SK-N-SH treated with all-trans-retinoic acid at 6 μM for 48 hours (cell line): ENCODE data around the gene NRARP.
A peak's percentile ranks its signal among the peaks of the same experiment; 100 is the strongest.

Experiments
- ATAC-seq: fragments of 200-7000 bp; cut with Tn5 transposase; 3 replicates; pipeline ENCODE4 v1.9.1; 2020; ENCODE audit warnings: mild to moderate bottlenecking, moderate library complexity
- ARNTL ChIP-seq: fragments of 450-650 bp; formaldehyde crosslinking; IDR thresholded peaks from 2 replicates; pipeline ENCODE4 v1.5.0; 2020; ENCODE audit warnings: low read depth, mild to moderate bottlenecking, moderate library complexity, borderline replicate concordance
- BACH2 ChIP-seq: fragments of 250-450 bp; sonication (Bioruptor Pico); IDR thresholded peaks from 2 replicates; pipeline ENCODE4 v1.9.0; 2021; ENCODE audit warnings: mild to moderate bottlenecking, borderline replicate concordance
- CSDC2 ChIP-seq: fragments of 250-450 bp; sonication (Bioruptor Pico); IDR thresholded peaks from 2 replicates; pipeline ENCODE4 v1.5.0; 2020; ENCODE audit warnings: mild to moderate bottlenecking, moderate library complexity
- ESRRG ChIP-seq: fragments of 250-450 bp; sonication (Bioruptor Pico); IDR thresholded peaks from 2 replicates; pipeline ENCODE4 v1.6.1; 2021; ENCODE audit warnings: mild to moderate bottlenecking
- GLIS3 ChIP-seq: fragments of 250-450 bp; sonication (Bioruptor Pico); IDR thresholded peaks from 2 replicates; pipeline ENCODE4 v1.5.0; 2020; ENCODE audit warnings: mild to moderate bottlenecking, moderate library complexity
- ISL1 ChIP-seq: fragments of 250-450 bp; sonication (Bioruptor Pico); IDR thresholded peaks from 2 replicates; pipeline ENCODE4 v2.1.2; 2022; ENCODE audit warnings: mild to moderate bottlenecking, moderate library complexity
- PPARA ChIP-seq: fragments of 250-450 bp; sonication (Bioruptor Pico); IDR thresholded peaks from 2 replicates; pipeline ENCODE4 v1.5.0; 2020; ENCODE audit warnings: mild to moderate bottlenecking, borderline replicate concordance
- RARB ChIP-seq: fragments of 250-450 bp; sonication (Bioruptor Pico); IDR thresholded peaks from 2 replicates; pipeline ENCODE4 v1.8.0; 2021; ENCODE audit warnings: mild to moderate bottlenecking, moderate library complexity
- SNAI2 ChIP-seq: fragments of 250-450 bp; sonication (Bioruptor Pico); IDR thresholded peaks from 2 replicates; pipeline ENCODE4 v1.5.0; 2020; ENCODE audit warnings: mild to moderate bottlenecking, moderate library complexity
- TCF4 ChIP-seq: fragments of 250-450 bp; sonication (Bioruptor Pico); IDR thresholded peaks from 2 replicates; pipeline ENCODE4 v1.8.0; 2021; ENCODE audit warnings: mild to moderate bottlenecking, moderate library complexity, borderline replicate concordance
- TOX ChIP-seq: fragments of 250-450 bp; sonication (Bioruptor Pico); IDR thresholded peaks from 2 replicates; pipeline ENCODE4 v1.8.0; 2021; ENCODE audit warnings: mild to moderate bottlenecking, moderate library complexity, borderline replicate concordance
- ZFP3 ChIP-seq: fragments of 250-450 bp; sonication (Bioruptor Pico); IDR thresholded peaks from 2 replicates; pipeline ENCODE4 v1.5.0; 2020; ENCODE audit warnings: mild to moderate bottlenecking, moderate library complexity
- ZFP30 ChIP-seq: fragments of 450-650 bp; formaldehyde crosslinking; IDR thresholded peaks from 2 replicates; pipeline ENCODE4 v1.5.0; 2022; ENCODE audit warnings: mild to moderate bottlenecking, moderate library complexity
- ZNF565 ChIP-seq: fragments of 450-650 bp; formaldehyde crosslinking; conservative IDR thresholded peaks from 2 replicates; pipeline ENCODE4 v1.5.0; 2020; ENCODE audit warnings: low read depth, mild to moderate bottlenecking, moderate library complexity
- ZNF70 ChIP-seq: fragments of 450-650 bp; formaldehyde crosslinking; IDR thresholded peaks from 2 replicates; pipeline ENCODE4 v1.5.0; 2020; ENCODE audit warnings: mild to moderate bottlenecking, moderate library complexity
- TF ChIP-seq, protein P1 (sequence below): fragments of 250-450 bp; sonication (Bioruptor Pico); IDR thresholded peaks from 2 replicates; pipeline ENCODE4 v1.5.1; 2021; ENCODE audit warnings: mild to moderate bottlenecking, moderate library complexity
- TF ChIP-seq, protein P2 (sequence below): fragments of 250-450 bp; sonication (Bioruptor Pico); IDR thresholded peaks from 2 replicates; pipeline ENCODE4 v1.8.0; 2020; ENCODE audit warnings: mild to moderate bottlenecking, moderate library complexity, borderline replicate concordance
- TF ChIP-seq, protein P3 (sequence below): fragments of 250-450 bp; sonication (Bioruptor Pico); IDR thresholded peaks from 2 replicates; pipeline ENCODE4 v1.8.0; 2021; ENCODE audit warnings: low read depth, mild to moderate bottlenecking, moderate library complexity, borderline replicate concordance
- TF ChIP-seq, protein P4 (sequence below): fragments of 250-450 bp; sonication (Bioruptor Pico); IDR thresholded peaks from 2 replicates; pipeline ENCODE4 v1.5.0; 2020; ENCODE audit warnings: mild to moderate bottlenecking, moderate library complexity
- TF ChIP-seq, protein P5 (sequence below): fragments of 250-450 bp; sonication (Bioruptor Pico); IDR thresholded peaks from 2 replicates; pipeline ENCODE4 v1.5.1; 2020; ENCODE audit warnings: low read depth, mild to moderate bottlenecking, moderate library complexity

Gene NRARP

DNA sequence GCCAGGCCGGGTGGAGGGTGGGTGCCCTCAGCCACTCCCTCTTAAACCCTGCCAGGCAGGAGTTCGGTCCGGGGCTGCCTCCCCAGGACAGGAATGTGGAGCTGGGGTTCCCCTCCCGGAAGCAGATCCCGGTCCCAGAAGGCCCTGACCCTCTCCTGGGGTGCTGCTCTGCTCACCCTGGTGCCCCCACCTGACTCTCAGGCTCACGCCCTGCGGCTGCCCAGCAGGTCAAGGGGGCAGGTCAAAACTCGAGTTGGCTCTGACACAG is 3.7 kb upstream of the NRARP start (continued):
- TF ChIP-seq, protein P1, sequence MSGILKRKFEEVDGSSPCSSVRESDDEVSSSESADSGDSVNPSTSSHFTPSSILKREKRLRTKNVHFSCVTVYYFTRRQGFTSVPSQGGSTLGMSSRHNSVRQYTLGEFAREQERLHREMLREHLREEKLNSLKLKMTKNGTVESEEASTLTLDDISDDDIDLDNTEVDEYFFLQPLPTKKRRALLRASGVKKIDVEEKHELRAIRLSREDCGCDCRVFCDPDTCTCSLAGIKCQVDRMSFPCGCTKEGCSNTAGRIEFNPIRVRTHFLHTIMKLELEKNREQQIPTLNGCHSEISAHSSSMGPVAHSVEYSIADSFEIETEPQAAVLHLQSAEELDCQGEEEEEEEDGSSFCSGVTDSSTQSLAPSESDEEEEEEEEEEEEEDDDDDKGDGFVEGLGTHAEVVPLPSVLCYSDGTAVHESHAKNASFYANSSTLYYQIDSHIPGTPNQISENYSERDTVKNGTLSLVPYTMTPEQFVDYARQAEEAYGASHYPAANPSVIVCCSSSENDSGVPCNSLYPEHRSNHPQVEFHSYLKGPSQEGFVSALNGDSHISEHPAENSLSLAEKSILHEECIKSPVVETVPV = no peak
- TF ChIP-seq, all 23 proteins: peak for 0

DNA sequence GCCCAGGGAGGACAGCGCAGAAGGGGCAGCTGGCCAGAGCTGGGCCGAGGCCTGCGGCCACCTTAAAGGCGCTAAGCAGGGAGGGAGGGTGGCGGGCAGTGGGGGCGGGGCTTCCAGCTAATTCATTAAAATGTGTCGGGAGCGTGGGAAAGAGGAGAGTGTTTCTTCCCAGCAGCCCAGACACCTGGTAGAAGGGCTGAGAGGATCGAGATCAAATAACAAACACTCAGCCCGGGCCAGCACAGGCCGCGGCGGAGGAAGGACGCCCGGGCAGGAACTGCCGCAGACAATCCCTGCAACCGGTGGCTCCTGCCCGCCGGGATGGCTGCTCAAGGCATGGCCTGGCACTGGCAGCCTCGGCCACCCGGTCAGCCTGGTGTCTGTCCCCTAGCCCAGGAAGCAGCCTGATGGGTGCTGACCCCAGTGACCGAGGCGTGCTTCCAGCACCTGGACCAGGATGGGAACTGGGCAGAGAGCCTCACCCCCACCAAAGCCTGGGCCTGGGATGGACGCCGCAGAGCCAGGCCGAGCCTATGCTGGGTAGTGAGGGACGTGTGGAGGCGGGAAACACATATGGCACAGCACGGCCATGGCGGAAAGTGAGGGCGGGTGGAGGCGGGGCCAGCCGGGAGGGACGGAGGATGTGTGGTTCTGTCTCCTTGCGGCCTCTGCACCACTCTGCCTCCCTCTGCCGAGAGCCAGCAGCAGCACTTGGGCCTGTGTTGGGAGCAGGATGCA is 3.2 kb upstream of the NRARP start:
- ATAC-seq = no peak
- no peak for TF ChIP-seq ZFP3 (CRISPR knock-in tag)
- no peak for TF ChIP-seq ARNTL
- TF ChIP-seq RARB (CRISPR knock-in tag) = no peak
- TF ChIP-seq ZNF70 (CRISPR knock-in tag) = no peak
- TF ChIP-seq, protein P2, sequence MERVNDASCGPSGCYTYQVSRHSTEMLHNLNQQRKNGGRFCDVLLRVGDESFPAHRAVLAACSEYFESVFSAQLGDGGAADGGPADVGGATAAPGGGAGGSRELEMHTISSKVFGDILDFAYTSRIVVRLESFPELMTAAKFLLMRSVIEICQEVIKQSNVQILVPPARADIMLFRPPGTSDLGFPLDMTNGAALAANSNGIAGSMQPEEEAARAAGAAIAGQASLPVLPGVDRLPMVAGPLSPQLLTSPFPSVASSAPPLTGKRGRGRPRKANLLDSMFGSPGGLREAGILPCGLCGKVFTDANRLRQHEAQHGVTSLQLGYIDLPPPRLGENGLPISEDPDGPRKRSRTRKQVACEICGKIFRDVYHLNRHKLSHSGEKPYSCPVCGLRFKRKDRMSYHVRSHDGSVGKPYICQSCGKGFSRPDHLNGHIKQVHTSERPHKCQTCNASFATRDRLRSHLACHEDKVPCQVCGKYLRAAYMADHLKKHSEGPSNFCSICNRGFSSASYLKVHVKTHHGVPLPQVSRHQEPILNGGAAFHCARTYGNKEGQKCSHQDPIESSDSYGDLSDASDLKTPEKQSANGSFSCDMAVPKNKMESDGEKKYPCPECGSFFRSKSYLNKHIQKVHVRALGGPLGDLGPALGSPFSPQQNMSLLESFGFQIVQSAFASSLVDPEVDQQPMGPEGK (CRISPR knock-in tag) = no peak
- TF ChIP-seq, protein P3, sequence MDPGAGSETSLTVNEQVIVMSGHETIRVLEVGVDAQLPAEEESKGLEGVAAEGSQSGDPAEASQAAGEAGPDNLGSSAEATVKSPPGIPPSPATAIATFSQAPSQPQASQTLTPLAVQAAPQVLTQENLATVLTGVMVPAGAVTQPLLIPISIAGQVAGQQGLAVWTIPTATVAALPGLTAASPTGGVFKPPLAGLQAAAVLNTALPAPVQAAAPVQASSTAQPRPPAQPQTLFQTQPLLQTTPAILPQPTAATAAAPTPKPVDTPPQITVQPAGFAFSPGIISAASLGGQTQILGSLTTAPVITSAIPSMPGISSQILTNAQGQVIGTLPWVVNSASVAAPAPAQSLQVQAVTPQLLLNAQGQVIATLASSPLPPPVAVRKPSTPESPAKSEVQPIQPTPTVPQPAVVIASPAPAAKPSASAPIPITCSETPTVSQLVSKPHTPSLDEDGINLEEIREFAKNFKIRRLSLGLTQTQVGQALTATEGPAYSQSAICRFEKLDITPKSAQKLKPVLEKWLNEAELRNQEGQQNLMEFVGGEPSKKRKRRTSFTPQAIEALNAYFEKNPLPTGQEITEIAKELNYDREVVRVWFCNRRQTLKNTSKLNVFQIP (CRISPR knock-in tag) = no peak
- TF ChIP-seq BACH2 (CRISPR knock-in tag) = no peak
- TF ChIP-seq SNAI2 (CRISPR knock-in tag) = no peak
- TF ChIP-seq ZFP30 (CRISPR knock-in tag) = no peak
- no peak for TF ChIP-seq ESRRG (CRISPR knock-in tag)
- no peak for TF ChIP-seq TOX (CRISPR knock-in tag)
- no peak for TF ChIP-seq ZNF565 (CRISPR knock-in tag)

DNA sequence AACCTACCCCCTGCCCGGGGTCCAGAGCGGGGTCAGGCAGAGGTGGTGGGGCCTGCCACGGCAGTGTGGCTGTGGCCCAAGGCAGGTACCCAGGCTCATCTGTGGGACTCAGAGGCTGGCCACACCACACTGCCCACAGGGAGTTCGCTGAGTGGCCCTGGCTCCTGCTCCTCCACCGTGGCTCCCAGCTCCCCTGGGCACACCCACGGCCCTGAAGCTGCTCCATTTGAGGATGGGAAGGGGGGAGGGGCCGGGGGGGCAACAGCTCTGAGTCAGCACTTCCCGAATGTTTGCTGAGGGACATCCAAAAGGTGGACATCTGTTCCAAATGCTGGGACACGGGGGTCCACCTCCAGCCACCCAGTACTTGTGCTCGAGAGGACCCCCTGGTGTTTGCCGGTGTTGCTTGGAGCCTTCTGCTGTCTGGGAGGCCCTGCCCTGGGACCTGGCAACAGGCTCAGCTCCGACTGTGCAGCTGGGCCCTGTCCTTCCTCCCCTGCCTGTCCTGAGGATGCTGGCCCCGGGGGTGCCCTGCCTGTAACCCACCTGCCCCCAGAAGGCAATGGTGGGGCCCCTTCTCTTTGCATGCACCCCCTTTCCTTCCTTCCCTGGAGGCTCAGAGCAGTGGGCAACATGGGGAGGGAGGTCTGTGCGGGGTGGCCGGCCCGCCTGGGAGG is 2.5 kb upstream of the NRARP start:
- 0 out of 3 replicates have a peak, but pooled peaks have one; percentile 5 for ATAC-seq

More for the DNA sequence above, 2.5 kb upstream of the NRARP start:
- TF ChIP-seq, protein P4, sequence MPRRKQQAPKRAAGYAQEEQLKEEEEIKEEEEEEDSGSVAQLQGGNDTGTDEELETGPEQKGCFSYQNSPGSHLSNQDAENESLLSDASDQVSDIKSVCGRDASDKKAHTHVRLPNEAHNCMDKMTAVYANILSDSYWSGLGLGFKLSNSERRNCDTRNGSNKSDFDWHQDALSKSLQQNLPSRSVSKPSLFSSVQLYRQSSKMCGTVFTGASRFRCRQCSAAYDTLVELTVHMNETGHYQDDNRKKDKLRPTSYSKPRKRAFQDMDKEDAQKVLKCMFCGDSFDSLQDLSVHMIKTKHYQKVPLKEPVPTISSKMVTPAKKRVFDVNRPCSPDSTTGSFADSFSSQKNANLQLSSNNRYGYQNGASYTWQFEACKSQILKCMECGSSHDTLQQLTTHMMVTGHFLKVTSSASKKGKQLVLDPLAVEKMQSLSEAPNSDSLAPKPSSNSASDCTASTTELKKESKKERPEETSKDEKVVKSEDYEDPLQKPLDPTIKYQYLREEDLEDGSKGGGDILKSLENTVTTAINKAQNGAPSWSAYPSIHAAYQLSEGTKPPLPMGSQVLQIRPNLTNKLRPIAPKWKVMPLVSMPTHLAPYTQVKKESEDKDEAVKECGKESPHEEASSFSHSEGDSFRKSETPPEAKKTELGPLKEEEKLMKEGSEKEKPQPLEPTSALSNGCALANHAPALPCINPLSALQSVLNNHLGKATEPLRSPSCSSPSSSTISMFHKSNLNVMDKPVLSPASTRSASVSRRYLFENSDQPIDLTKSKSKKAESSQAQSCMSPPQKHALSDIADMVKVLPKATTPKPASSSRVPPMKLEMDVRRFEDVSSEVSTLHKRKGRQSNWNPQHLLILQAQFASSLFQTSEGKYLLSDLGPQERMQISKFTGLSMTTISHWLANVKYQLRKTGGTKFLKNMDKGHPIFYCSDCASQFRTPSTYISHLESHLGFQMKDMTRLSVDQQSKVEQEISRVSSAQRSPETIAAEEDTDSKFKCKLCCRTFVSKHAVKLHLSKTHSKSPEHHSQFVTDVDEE = no peak
- TF ChIP-seq, protein P2 (CRISPR knock-in tag) = no peak
- TF ChIP-seq CSDC2 (CRISPR knock-in tag) (no peak), TCF4 (CRISPR knock-in tag) (no peak), ZNF70 (CRISPR knock-in tag) (no peak), ZFP30 (CRISPR knock-in tag) (no peak), ARNTL (no peak), PPARA (CRISPR knock-in tag) (no peak), RARB (CRISPR knock-in tag) (no peak), SNAI2 (CRISPR knock-in tag) (no peak), ZFP3 (CRISPR knock-in tag) (no peak), TOX (CRISPR knock-in tag) (no peak), BACH2 (CRISPR knock-in tag) (no peak), ISL1 (CRISPR knock-in tag) (no peak), GLIS3 (CRISPR knock-in tag) (no peak), ESRRG (CRISPR knock-in tag) (no peak)
- TF ChIP-seq, protein P5, sequence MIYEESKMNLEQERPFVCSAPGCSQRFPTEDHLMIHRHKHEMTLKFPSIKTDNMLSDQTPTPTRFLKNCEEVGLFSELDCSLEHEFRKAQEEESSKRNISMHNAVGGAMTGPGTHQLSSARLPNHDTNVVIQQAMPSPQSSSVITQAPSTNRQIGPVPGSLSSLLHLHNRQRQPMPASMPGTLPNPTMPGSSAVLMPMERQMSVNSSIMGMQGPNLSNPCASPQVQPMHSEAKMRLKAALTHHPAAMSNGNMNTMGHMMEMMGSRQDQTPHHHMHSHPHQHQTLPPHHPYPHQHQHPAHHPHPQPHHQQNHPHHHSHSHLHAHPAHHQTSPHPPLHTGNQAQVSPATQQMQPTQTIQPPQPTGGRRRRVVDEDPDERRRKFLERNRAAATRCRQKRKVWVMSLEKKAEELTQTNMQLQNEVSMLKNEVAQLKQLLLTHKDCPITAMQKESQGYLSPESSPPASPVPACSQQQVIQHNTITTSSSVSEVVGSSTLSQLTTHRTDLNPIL (CRISPR knock-in tag) = no peak
- TF ChIP-seq, protein P1 = no peak
- TF ChIP-seq, protein P3 (CRISPR knock-in tag) = no peak
